ENCODE results near the gene C17orf100. TPM values are rescaled to one million over a fixed set of nuclear protein-coding genes. Genes with fewer than 3 reads are reported as not detected.

Gene C17orf100
- total and polyA plus RNA-seq, 2 of the 13 experiments (the other 11 are each of a cell fraction or from before 2014, with no cell fraction given) = 3.6 to 8.7 TPM

GRCh38 chr17:6699997-6700947, 48.7 kb downstream of the C17orf100 start (continued):
- TF ChIP-seq KDM4B (CRISPR knock-in tag; IDR thresholded peaks at IDR 0.05) = 0 out of 2 replicates have a peak, but pooled peaks have one; percentile 41
- TF ChIP-seq ZNF891 (CRISPR knock-in tag; IDR thresholded peaks at IDR 0.05) = no peak; the same call in 1 of the 2 replicates
- TF ChIP-seq ZBTB3 (CRISPR knock-in tag; IDR thresholded peaks at IDR 0.05; ENCODE audit: borderline replicate concordance, low read depth) = peak; percentile 91
- TF ChIP-seq KDM5A (IDR thresholded peaks at IDR 0.05; ENCODE audit: borderline replicate concordance, low read length) = no peak; the same call in 1 of the 2 replicates
- TF ChIP-seq ZNF343 (CRISPR knock-in tag; IDR thresholded peaks at IDR 0.05) = 0 out of 2 replicates have a peak, but pooled peaks have one; percentile 77
- peak; percentile 60 for TF ChIP-seq XRCC5 (optimal IDR thresholded peaks at IDR 0.05; ENCODE audit: low read length)
- TF ChIP-seq SP4 (CRISPR knock-in tag; IDR thresholded peaks at IDR 0.05) = peak; percentile 72
- peak; percentile 71; the same call in 1 of the 2 replicates for TF ChIP-seq ZNF746 (CRISPR knock-in tag; IDR thresholded peaks at IDR 0.05)
- TF ChIP-seq POLR2AphosphoS2 (IDR thresholded peaks at IDR 0.05; ENCODE audit: low read depth, low read length) = no peak
- TF ChIP-seq ZNF430 (CRISPR knock-in tag; IDR thresholded peaks at IDR 0.05) = peak; percentile 56
- TF ChIP-seq BATF2 (CRISPR knock-in tag; IDR thresholded peaks at IDR 0.05) = no peak; the same call in 1 of the 2 replicates
- TF ChIP-seq ZFP41 (CRISPR knock-in tag; IDR thresholded peaks at IDR 0.05; ENCODE audit: borderline replicate concordance) = no peak
- no peak for TF ChIP-seq ZBTB44 (CRISPR knock-in tag; IDR thresholded peaks at IDR 0.05)
- no peak for TF ChIP-seq CENPBD1 (CRISPR knock-in tag; IDR thresholded peaks at IDR 0.05; ENCODE audit: borderline replicate concordance, low read depth)
- peak; percentile 40; the same call in 1 of the 2 replicates for TF ChIP-seq HNRNPL (IDR thresholded peaks at IDR 0.05; ENCODE audit: low read depth, low read length)
- no peak for TF ChIP-seq ZNF567 (CRISPR knock-in tag; IDR thresholded peaks at IDR 0.05; ENCODE audit: borderline replicate concordance)
- TF ChIP-seq SUZ12 (IDR thresholded peaks at IDR 0.05; ENCODE audit: low read depth, low read length) = no peak
- TF ChIP-seq HMGA1 (CRISPR knock-in tag; conservative IDR thresholded peaks at IDR 0.05) = no peak
- peak; percentile 21; the same call in 1 of the 2 replicates for TF ChIP-seq STAT5B (CRISPR knock-in tag; IDR thresholded peaks at IDR 0.05)
